ENCODE data around the gene CARNS1. TPM values are rescaled to one million over a fixed set of nuclear protein-coding genes. Genes with fewer than 3 reads are reported as not detected.

The CARNS1 gene
- total and polyA plus RNA-seq, 9 of the 15 experiments (the other 6 are each of a cell fraction or from before 2014, with no cell fraction given), result 0.01 to 0.18 (median 0.06) TPM; not detected in 3

DNA sequence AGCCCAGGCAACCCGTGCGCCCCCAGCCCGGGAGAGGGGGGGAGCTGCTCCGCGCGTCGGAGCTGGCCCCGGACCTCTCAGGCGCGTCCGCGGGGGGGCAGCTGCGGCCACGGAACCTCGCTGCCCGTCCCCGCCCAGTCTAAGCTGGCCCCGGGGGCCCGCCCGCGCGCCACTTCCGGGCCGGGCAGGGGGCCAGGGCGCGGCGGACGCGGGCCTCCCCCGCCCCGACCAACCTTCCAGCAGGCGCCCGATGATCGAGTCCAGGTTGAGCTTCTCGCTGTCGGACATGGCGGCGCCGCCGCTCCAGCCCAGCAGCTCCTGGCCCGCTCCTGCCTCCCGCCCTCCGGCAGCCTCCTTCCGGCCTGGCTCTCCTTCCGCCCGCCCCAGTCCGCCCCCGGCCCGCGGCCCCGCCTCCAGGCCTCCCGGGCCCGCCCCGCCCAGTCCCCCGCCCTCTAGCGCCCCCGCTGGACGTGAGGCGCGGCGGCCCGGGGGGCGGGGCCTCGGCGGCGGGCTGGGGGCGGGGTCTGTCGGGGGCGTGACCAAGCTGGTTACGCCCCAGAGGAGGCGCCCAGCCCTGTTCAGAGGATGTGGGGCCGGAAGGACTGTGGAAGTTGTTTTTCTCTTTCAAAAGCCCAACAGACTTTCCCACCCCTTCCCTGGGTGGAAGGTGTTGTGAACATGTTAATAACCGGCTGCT is 13.8 kb upstream of the CARNS1 start, which contains the start of gene PPP1CA (continued):
- TF ChIP-seq CCNT2 (IDR thresholded peaks at IDR 0.05; ENCODE audit: borderline replicate concordance, extremely low read depth, insufficient read length, low read depth, low read length) (peak; percentile 83), POLR3G (IDR thresholded peaks at IDR 0.05; ENCODE audit: extremely low read depth, insufficient read length, insufficient replicate concordance) (no peak), RCOR1 (IDR thresholded peaks at IDR 0.05; ENCODE audit: borderline replicate concordance in 1 of 2, low read depth in 2 of 2, low read length in 2 of 2) (no peak), WHSC1 (IDR thresholded peaks at IDR 0.05; ENCODE audit: low read length) (no peak), RBM22 (IDR thresholded peaks at IDR 0.05; ENCODE audit: low read depth, low read length, poor library complexity, severe bottlenecking) (no peak), DDX20 (tag; IDR thresholded peaks at IDR 0.05; ENCODE audit: low read depth) (no peak), KDM5B (IDR thresholded peaks at IDR 0.05; ENCODE audit: insufficient replicate concordance, low read depth, low read length) (peak; percentile 61), RAD21 (CRISPR knock-in tag; conservative IDR thresholded peaks at IDR 0.05 in 1 of 2, IDR thresholded peaks at IDR 0.05 in 1 of 2) (peak; percentile 66 to 78), NR1H2 (CRISPR knock-in tag; IDR thresholded peaks at IDR 0.05) (no peak), ZNF146 (CRISPR knock-in tag; IDR thresholded peaks at IDR 0.05; ENCODE audit: unreplicated experiment) (peak; percentile 6), POLR2AphosphoS5 (IDR thresholded peaks at IDR 0.05; ENCODE audit: control insufficient read depth, insufficient read depth, low read depth, low read length) (peak; percentile 55; the same call in 1 of the 2 replicates), JUNB (CRISPR knock-in tag; conservative IDR thresholded peaks at IDR 0.05) (no peak)
- TF ChIP-seq, protein P1, sequence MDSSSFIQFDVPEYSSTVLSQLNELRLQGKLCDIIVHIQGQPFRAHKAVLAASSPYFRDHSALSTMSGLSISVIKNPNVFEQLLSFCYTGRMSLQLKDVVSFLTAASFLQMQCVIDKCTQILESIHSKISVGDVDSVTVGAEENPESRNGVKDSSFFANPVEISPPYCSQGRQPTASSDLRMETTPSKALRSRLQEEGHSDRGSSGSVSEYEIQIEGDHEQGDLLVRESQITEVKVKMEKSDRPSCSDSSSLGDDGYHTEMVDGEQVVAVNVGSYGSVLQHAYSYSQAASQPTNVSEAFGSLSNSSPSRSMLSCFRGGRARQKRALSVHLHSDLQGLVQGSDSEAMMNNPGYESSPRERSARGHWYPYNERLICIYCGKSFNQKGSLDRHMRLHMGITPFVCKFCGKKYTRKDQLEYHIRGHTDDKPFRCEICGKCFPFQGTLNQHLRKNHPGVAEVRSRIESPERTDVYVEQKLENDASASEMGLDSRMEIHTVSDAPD (CRISPR knock-in tag; IDR thresholded peaks at IDR 0.05), result no peak
- TF ChIP-seq, protein P2, sequence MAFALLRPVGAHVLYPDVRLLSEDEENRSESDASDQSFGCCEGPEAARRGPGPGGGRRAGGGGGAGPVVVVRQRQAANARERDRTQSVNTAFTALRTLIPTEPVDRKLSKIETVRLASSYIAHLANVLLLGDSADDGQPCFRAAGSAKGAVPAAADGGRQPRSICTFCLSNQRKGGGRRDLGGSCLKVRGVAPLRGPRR (CRISPR knock-in tag; IDR thresholded peaks at IDR 0.05), result no peak
- TF ChIP-seq, protein P3, sequence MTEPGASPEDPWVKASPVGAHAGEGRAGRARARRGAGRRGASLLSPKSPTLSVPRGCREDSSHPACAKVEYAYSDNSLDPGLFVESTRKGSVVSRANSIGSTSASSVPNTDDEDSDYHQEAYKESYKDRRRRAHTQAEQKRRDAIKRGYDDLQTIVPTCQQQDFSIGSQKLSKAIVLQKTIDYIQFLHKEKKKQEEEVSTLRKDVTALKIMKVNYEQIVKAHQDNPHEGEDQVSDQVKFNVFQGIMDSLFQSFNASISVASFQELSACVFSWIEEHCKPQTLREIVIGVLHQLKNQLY (CRISPR knock-in tag; conservative IDR thresholded peaks at IDR 0.05), result no peak
- TF ChIP-seq, protein P4, sequence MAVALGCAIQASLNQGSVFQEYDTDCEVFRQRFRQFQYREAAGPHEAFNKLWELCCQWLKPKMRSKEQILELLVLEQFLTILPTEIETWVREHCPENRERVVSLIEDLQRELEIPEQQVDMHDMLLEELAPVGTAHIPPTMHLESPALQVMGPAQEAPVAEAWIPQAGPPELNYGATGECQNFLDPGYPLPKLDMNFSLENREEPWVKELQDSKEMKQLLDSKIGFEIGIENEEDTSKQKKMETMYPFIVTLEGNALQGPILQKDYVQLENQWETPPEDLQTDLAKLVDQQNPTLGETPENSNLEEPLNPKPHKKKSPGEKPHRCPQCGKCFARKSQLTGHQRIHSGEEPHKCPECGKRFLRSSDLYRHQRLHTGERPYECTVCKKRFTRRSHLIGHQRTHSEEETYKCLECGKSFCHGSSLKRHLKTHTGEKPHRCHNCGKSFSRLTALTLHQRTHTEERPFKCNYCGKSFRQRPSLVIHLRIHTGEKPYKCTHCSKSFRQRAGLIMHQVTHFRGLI (CRISPR knock-in tag; IDR thresholded peaks at IDR 0.05), result no peak
- TF ChIP-seq, protein P5, sequence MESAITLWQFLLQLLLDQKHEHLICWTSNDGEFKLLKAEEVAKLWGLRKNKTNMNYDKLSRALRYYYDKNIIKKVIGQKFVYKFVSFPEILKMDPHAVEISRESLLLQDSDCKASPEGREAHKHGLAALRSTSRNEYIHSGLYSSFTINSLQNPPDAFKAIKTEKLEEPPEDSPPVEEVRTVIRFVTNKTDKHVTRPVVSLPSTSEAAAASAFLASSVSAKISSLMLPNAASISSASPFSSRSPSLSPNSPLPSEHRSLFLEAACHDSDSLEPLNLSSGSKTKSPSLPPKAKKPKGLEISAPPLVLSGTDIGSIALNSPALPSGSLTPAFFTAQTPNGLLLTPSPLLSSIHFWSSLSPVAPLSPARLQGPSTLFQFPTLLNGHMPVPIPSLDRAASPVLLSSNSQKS (CRISPR knock-in tag; IDR thresholded peaks at IDR 0.05), result no peak
- TF ChIP-seq, protein P6, sequence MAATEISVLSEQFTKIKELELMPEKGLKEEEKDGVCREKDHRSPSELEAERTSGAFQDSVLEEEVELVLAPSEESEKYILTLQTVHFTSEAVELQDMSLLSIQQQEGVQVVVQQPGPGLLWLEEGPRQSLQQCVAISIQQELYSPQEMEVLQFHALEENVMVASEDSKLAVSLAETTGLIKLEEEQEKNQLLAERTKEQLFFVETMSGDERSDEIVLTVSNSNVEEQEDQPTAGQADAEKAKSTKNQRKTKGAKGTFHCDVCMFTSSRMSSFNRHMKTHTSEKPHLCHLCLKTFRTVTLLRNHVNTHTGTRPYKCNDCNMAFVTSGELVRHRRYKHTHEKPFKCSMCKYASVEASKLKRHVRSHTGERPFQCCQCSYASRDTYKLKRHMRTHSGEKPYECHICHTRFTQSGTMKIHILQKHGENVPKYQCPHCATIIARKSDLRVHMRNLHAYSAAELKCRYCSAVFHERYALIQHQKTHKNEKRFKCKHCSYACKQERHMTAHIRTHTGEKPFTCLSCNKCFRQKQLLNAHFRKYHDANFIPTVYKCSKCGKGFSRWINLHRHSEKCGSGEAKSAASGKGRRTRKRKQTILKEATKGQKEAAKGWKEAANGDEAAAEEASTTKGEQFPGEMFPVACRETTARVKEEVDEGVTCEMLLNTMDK (IDR thresholded peaks at IDR 0.05; ENCODE audit: borderline replicate concordance, insufficient read depth, low read depth, low read length, poor library complexity, severe bottlenecking), result peak; percentile 96

Data from K562 (cell line).